ENCODE results near the gene CCDC13. TPM values are rescaled to one million over a fixed set of nuclear protein-coding genes. Genes with fewer than 3 reads are reported as not detected.

CCDC13 gene
- polyA plus RNA-seq, 1 experiment = 0.18 TPM

GRCh38 chr3:42805141-42805821 lies 32.2 kb upstream of the CCDC13 start:
- POLR2A ChIA-PET = no interaction called here
- CTCF ChIA-PET = interaction anchor here (0.7 to 1.4 kb wide), 3 partner anchors 25 to 34 kb away, joined by 3 to 6 read pairs (median 3); no protein-coding TSS in a partner anchor
- Histone ChIP-seq H3K4me3 (ENCODE audit: low read depth, low read length) (peak overlapping the region; percentile 90; the same call in 1 of the 2 replicates), H3K36me3 (ENCODE audit: control insufficient read depth, insufficient read depth, low read length) (no peaks in the 10 kb centered on the region), H3K27me3 (ENCODE audit: control insufficient read depth, insufficient read depth, low read length) (no peaks in the 10 kb centered on the region; the same call in 1 of the 2 replicates)
- DNase-seq (ENCODE audit: low read depth) = no peak
- no peak for TF ChIP-seq CTCF (IDR thresholded peaks at IDR 0.05; ENCODE audit: insufficient read depth, low read depth, low read length)

- H3K27me3 ChIP-seq (ENCODE audit: control insufficient read depth, insufficient read depth, low read length) = no peaks in the 10 kb centered on the region; the same call in 1 of the 2 replicates
- TF ChIP-seq CTCF (IDR thresholded peaks at IDR 0.05; ENCODE audit: insufficient read depth, low read depth, low read length) = no peak
- CTCF ChIA-PET = interaction anchor here (1.2 kb wide), 1 partner anchor 25 kb away, joined by 6 read pairs; no protein-coding TSS in a partner anchor
- DNase-seq (ENCODE audit: low read depth) = no peak
- POLR2A ChIA-PET = no interaction called here
- peak overlapping the region; percentile 90 for H3K4me3 ChIP-seq (ENCODE audit: low read depth, low read length)
- H3K36me3 ChIP-seq (ENCODE audit: control insufficient read depth, insufficient read depth, low read length) = no peaks in the 10 kb centered on the region
Measured at GRCh38 chr3:42804831-42805132, 31.7 kb upstream of the CCDC13 start.

GRCh38 chr3:42804106-42804830 lies 31.2 kb upstream of the CCDC13 start, which contains the start of gene HIGD1A:
Gene HIGD1A, minus strand, starts transcription at chr3:42804490. Its CDS starts 10,237 bp downstream, at chr3:42794253.
- no peaks in the 10 kb centered on the region for H3K36me3 ChIP-seq (ENCODE audit: control insufficient read depth, insufficient read depth, low read length)
- TF ChIP-seq CTCF (IDR thresholded peaks at IDR 0.05; ENCODE audit: insufficient read depth, low read depth, low read length) = no peak
- CTCF ChIA-PET = interaction anchor here (0.6 to 1.2 kb wide), 4 partner anchors 24 to 953 kb away, joined by 3 to 6 read pairs (median 4); no protein-coding TSS in a partner anchor
- H3K4me3 ChIP-seq (ENCODE audit: low read depth, low read length) = peak within 1 kb of the TSS; percentile 90
- DNase-seq (ENCODE audit: low read depth) = peak; percentile 71
- H3K27me3 ChIP-seq (ENCODE audit: control insufficient read depth, insufficient read depth, low read length) = no peaks in the 10 kb centered on the region; the same call in 1 of the 2 replicates
- POLR2A ChIA-PET = interaction anchor here (0.6 kb wide), 1 partner anchor 1972 kb away, joined by 4 read pairs; no protein-coding TSS in a partner anchor

- CTCF ChIA-PET = interaction anchor here (0.6 to 1.2 kb wide), 3 partner anchors 23 to 953 kb away, joined by 3 to 4 read pairs (median 3); no protein-coding TSS in a partner anchor
- Histone ChIP-seq H3K36me3 (ENCODE audit: control insufficient read depth, insufficient read depth, low read length) (no peaks in the 10 kb centered on the region), H3K4me3 (ENCODE audit: low read depth, low read length) (peak overlapping the region; percentile 90), H3K27me3 (ENCODE audit: control insufficient read depth, insufficient read depth, low read length) (no peaks in the 10 kb centered on the region; the same call in 1 of the 2 replicates)
- TF ChIP-seq CTCF (IDR thresholded peaks at IDR 0.05; ENCODE audit: insufficient read depth, low read depth, low read length) = no peak
- no peak for DNase-seq (ENCODE audit: low read depth)
- POLR2A ChIA-PET = interaction anchor here (0.6 kb wide), 1 partner anchor 1973 kb away, joined by 4 read pairs; no protein-coding TSS in a partner anchor
Measured at GRCh38 chr3:42803414-42804105, 30.5 kb upstream of the CCDC13 start.

Measured in BJ (cell line).